A549 (cell line): ENCODE measurements around the gene POU2F3.

Experiments used
- CBX8 ChIP-seq: fragments of 200-600 bp; sonication (generic); IDR thresholded peaks from 2 replicates; pipeline ENCODE4 v1.6.1; 2016
- CEBPB ChIP-seq, 2 experiments: fragments of >200 bp in 1 of 2; sonication (Bioruptor Twin) in 1 of 2; formaldehyde crosslinking in 1 of 2; IDR thresholded peaks; 2 replicates each; pipeline ENCODE4 v1.6.1; 2012 to 2016
- CHD4 ChIP-seq: fragments of 200-600 bp; sonication (generic); IDR thresholded peaks from 2 replicates; pipeline ENCODE4 v1.6.1; 2016; ENCODE audit warnings: antibody characterized with exemption, mild to moderate bottlenecking, borderline replicate concordance
- EP300 ChIP-seq, 2 experiments: fragments of >200 bp; sonication (Bioruptor Twin); formaldehyde crosslinking; IDR thresholded peaks; 2 replicates in 1 of 2; 3 replicates in 1 of 2; pipeline ENCODE4 v1.6.1; 2016 to 2017
- KDM1A ChIP-seq: fragments of 200-600 bp; sonication (generic); IDR thresholded peaks from 2 replicates; pipeline ENCODE4 v1.6.1; 2016; ENCODE audit warnings: low read depth, mild to moderate bottlenecking
- POLR2A ChIP-seq: IDR thresholded peaks from 2 replicates; pipeline ENCODE4 v1.6.1; 2012; ENCODE audit warnings: mild to moderate bottlenecking, low read length
- POLR2AphosphoS2 ChIP-seq: conservative IDR thresholded peaks from 2 replicates; pipeline ENCODE4 v1.6.1; 2012; ENCODE audit warnings: low read length, improper control_type of control experiment, inconsistent platforms
- RAD21 ChIP-seq, 2 experiments: fragments of >200 bp in 1 of 2; sonication (Bioruptor Twin) in 1 of 2; formaldehyde crosslinking in 1 of 2; IDR thresholded peaks in 1 of 2; conservative IDR thresholded peaks in 1 of 2; 2 replicates in 1 of 2; 3 replicates in 1 of 2; pipeline ENCODE4 v1.6.1; 2012 to 2018; ENCODE audit warnings: inconsistent platforms in 1 of 2
- RFX5 ChIP-seq: fragments of 450-650 bp; IDR thresholded peaks from 2 replicates; pipeline ENCODE4 v1.7.1; 2014; ENCODE audit warnings: antibody characterized with exemption, mild to moderate bottlenecking, moderate library complexity
- ZSCAN20 ChIP-seq: fragments of 250-450 bp; sonication (Bioruptor Pico); IDR thresholded peaks from 2 replicates; pipeline ENCODE4 v1.8.0; 2022; ENCODE audit warnings: mild to moderate bottlenecking, moderate library complexity
- TF ChIP-seq, protein P1 (sequence below): fragments of >200 bp; sonication (Bioruptor Twin); formaldehyde crosslinking; IDR thresholded peaks from 3 replicates; pipeline ENCODE4 v1.5.1; 2016
- TF ChIP-seq, protein P2 (sequence below): IDR thresholded peaks from 2 replicates; pipeline ENCODE4 v1.6.1; 2012; ENCODE audit warnings: low read depth, borderline replicate concordance
- TF ChIP-seq, protein P3 (sequence below): IDR thresholded peaks from 2 replicates; pipeline ENCODE4 v1.6.1; 2012

DNA sequence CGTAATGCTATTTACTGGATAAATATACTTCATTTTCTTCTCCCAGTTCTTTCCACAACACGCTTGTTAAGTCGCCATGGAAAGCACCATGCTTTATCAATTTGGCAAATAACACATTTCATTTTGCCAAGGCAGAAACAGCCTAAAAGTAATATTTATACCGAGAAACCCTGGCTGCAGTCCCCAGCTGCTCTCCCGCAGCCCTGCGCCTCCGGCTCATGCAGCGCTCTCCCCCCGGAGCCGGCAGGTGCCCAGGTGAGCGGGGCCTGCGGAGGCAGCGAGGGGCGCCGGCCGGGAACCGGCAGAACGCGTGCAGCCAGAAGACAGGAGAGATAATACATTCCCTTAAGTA is 95.6 kb downstream of the POU2F3 start:
- TF ChIP-seq, protein P1, sequence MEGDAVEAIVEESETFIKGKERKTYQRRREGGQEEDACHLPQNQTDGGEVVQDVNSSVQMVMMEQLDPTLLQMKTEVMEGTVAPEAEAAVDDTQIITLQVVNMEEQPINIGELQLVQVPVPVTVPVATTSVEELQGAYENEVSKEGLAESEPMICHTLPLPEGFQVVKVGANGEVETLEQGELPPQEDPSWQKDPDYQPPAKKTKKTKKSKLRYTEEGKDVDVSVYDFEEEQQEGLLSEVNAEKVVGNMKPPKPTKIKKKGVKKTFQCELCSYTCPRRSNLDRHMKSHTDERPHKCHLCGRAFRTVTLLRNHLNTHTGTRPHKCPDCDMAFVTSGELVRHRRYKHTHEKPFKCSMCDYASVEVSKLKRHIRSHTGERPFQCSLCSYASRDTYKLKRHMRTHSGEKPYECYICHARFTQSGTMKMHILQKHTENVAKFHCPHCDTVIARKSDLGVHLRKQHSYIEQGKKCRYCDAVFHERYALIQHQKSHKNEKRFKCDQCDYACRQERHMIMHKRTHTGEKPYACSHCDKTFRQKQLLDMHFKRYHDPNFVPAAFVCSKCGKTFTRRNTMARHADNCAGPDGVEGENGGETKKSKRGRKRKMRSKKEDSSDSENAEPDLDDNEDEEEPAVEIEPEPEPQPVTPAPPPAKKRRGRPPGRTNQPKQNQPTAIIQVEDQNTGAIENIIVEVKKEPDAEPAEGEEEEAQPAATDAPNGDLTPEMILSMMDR, result no peak
- no peak for TF ChIP-seq RFX5
- TF ChIP-seq POLR2A, result no peak
- TF ChIP-seq RAD21 (conservative IDR thresholded peaks at IDR 0.05 in 1 of 2, IDR thresholded peaks at IDR 0.05 in 1 of 2), result no peak
- TF ChIP-seq POLR2AphosphoS2, result no peak
- no peak for TF ChIP-seq CBX8
- TF ChIP-seq, protein P2, sequence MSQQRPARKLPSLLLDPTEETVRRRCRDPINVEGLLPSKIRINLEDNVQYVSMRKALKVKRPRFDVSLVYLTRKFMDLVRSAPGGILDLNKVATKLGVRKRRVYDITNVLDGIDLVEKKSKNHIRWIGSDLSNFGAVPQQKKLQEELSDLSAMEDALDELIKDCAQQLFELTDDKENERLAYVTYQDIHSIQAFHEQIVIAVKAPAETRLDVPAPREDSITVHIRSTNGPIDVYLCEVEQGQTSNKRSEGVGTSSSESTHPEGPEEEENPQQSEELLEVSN, result no peak
- TF ChIP-seq, protein P3, sequence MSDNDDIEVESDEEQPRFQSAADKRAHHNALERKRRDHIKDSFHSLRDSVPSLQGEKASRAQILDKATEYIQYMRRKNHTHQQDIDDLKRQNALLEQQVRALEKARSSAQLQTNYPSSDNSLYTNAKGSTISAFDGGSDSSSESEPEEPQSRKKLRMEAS, result no peak
- TF ChIP-seq KDM1A, result no peak
- no peak for TF ChIP-seq CHD4
- TF ChIP-seq ZSCAN20, result no peak
- TF ChIP-seq CEBPB (IDR thresholded peaks at IDR 0.05), result no peak
- TF ChIP-seq EP300 (IDR thresholded peaks at IDR 0.05), result no peak
